Measurements from ENCODE around the gene NDUFB3.

GRCh38 chr2:201127152-201127511 lies 55.3 kb downstream of the NDUFB3 start:
- no peak for TF ChIP-seq POLR2AphosphoS5 (IDR thresholded peaks at IDR 0.05; ENCODE audit: insufficient read depth in 1 of 2, low read depth in 1 of 2)
- TF ChIP-seq POLR2A (IDR thresholded peaks at IDR 0.05) = no peak

Data from vagina (tissue), 2 donors.